A172 (cell line): Measurements from ENCODE around the gene LTF. TPM values are rescaled to one million over a fixed set of nuclear protein-coding genes. Genes with fewer than 3 reads are reported as not detected.
A peak's percentile ranks its signal among the peaks of the same experiment; 100 is the strongest.
"Not testable (repeated sequence)": the region's sequence is repeated elsewhere in the genome, so short reads cannot be mapped to it uniquely, and the experiment has no call there.

ENCODE experiments used
- DNase-seq: peaks from one replicate; pipeline ENCODE4 v3.0.0-alpha.2; 2015; ENCODE audit warnings: low spot score
- total RNA-seq: library from RNA; depleted of rRNA; stranded (reverse); fragments of >200 nt; shearing (Covaris generic); gene quantifications from 2 replicates; pipeline ENCODE4 v1.2.3, GENCODE V29; 2014; rRNA removed

The LTF gene
- total RNA-seq, 1 experiment from 2014 or later, result not detected

DNA sequence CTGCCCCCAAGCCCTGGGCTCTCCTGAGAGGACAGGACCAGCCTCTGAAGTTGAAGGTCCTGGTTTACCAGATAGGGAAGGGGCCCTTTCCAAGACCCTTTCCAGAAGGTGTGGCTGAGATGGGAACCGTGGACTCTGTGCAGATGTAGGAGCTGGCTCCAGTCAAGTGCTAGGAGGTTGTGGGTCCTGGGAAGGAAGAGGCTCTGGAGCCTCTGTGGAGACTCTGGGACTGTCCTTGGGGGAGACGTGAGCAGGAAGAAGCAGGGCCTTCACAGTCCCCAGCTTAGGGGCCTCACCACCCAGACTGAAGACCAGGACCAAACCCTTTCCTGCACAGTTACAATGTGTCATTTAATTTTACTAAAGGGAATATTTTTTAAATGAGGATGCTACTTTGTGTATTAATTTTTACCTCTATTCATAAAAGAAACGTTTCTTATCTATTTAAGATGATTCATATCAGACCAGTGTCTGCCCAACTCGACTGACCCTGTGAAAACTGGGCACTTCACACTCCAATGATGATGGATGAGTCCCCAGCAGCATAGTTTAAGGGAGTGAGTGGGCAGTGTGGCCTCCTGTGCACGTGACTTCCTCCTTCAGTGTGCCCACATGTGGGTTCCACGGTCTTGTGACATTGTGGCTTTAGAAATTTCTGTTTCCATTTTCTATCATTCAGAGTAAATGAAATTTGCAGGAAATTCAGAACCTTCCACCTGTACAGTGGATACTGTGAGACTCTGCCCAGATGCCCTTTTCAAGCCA lies 68.8 kb downstream of the LTF start:
- peak; percentile 41 for DNase-seq

DNA sequence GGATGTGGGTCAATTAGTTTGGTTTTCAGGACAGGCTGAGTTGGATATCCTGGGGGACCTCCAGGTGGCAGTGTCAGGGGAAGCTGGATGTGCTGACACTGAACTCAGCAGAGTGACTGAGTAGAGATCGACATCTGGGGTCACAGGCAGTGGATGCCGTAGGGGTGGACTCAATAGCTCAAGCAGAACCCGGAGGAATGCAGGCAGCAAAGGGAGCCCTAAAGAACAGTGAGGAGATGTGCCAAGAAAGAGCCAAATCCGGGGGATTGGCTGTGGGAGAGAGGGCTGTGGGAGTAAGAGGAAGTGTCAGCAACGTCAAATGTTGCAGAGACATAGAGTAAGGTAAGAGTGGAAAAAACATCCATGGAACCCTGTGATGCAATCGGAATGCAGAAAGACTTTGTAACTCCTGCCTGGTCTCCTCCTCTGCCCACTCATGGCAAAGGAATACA lies 69.5 kb downstream of the LTF start:
- no peak for DNase-seq

DNA sequence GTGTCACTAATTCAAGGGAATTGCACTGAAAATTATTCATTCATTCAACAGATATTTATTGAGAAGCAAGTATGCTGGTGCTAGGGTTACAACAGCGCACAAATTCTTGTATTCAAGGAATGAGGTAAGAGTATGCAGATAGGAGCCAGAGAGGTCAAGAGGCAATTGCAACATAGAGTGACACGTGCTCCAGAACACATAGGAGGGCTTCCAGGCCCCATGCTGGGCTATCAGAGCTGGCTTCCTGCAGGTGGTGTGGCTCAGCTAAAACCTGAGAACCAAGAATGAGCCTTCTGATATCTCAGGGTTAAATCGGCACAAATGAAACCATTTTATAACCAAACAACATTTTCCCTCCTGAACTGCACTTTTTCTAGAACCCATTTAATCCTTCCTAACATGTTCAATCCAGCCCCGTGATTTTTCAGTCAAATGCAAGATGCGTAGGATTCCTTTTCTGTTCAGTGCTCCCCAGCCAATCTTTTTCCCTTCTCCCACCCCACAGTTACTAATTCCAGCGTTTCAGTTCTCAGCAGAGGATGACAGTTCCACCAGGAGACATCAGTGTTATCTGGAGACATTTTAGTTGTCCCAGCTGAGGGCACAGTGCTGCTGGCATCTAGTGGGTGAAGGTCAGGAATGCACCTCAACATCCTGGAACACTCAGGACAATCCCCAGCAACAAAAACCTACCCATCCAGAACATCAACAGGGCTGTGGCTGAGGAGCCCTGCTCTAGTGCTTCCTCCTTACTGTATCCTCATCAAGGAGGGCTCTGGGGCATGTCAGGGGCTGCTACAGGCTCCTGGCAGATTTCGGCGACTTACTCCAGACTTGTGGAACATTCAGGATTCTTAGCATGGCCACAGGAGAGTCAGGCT lies 70.9 kb downstream of the LTF start:
- DNase-seq, result peak; percentile 52

DNA sequence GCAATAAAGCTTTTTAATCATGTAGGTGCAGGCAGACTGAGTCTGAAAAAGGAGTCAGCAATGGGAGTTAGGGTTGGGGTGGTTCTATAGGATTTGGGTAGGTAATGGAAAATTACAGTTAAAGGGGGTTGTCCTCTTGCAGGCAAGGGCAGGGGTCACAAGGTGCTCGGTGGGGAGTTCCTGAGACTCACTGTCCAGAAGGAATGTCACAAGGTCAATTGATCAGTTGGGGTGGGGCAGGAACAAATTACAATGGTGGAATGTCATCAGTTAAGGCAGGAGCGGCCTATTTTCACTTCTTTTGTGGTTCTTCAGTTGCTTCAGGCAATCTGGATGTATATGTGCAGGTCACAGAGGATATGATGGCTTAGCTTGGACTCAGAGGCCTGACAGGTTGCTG lies 71.7 kb downstream of the LTF start:
- no peak for DNase-seq

DNA sequence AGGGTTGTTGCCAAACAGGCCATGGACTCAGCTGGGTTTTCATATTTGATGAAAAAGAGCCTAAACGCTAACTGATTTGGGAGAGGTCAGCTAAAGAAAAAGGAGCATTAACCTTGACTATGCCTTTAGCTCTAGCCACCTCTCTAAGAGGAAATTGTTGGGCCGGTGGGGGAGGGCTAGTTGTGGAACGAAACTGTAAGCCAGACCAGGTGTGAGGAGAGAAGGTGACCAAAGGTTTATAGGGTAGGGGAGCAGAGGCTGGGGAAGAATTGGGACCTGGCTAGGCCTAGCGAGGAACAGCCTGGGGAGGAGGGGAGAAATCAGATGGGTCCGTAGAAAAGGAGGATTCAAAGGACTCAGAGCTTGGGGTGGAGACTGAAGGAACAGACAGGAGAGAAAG lies 73.2 kb downstream of the LTF start:
- not testable (repeated sequence) for DNase-seq

DNA sequence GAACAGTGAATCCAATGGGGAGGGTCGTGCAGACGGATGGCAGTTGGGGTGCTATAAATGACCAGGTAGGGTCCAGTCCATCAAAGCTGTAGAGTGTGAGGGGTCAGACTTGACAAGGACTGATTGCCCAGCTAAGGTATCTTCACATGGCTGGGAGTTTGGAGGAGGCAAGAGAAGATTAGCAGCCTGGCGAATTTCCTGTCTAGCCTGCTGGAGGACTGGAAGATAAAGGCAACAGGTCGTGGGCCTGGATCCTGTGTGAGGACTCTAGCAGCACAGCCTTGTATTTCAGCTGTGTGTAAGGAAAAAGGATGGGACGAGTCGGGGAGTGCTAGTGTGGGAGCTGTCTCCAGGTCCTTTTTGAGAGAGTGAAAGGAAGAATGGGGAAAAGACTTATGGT lies 75.4 kb downstream of the LTF start:
- DNase-seq, result no peak

DNA sequence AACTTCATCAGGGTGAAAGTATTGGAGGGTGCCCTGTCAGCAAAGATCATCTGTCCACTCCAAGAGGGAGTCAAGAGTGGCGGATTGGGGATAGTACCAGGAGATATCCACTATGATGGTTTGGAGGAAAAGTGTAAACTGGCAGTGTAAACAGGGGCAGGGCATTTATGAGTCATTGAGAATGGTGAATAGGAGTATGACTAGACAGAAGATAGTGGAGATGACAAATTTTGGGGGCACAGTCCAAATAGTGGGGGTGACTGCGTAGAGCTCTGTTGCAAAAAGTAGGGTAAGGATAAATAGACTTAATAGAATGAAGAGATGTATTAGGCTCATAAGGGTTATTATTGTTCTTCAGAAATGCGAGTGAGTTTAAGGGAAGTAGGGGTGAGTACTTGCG lies 75.9 kb downstream of the LTF start:
- not testable (repeated sequence) for DNase-seq

DNA sequence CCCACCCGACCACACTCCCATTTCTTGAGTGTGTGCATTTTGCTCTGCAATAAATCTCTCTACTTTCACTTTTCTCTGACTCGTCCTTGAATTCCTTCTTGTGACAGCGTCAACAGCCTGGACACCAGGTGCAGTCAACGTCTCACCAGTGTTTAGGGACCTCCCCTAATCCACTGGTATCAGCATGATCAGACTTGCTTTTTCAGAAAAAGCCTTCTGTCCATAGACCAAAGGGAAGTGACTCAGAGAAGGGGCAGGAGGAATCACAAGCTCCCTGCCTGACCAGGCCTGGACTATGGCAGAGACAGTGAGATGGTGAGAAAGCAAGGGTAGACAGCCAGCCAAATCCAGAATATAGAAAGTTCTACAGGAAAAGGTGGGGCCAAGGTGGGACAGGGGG lies 78.5 kb downstream of the LTF start:
- peak; percentile 90 for DNase-seq

Other genes starting within 250 kb of the LTF start
- gene CCR3, start 222.4 kb downstream of the LTF start, total RNA-seq, result not detected in 2 replicates
- gene CCR2, start 110.8 kb downstream of the LTF start, total RNA-seq, result not detected in 2 replicates
- not detected in 2 replicates for gene CCR5, start 94.0 kb downstream of the LTF start, total RNA-seq
- gene CCRL2, start 57.6 kb downstream of the LTF start, total RNA-seq, result 0.72 TPM in 1 of 2 replicates, not detected in the other
- not detected in 2 replicates for gene RTP3, start 33.1 kb upstream of the LTF start, total RNA-seq
- gene LRRC2, start 101.4 kb upstream of the LTF start, total RNA-seq, result 0.07 TPM in 1 of 2 replicates, not detected in the other
- not detected in 2 replicates for gene FAM240A, start 147.6 kb upstream of the LTF start, total RNA-seq
- 5.4 and 5.6 TPM in 2 replicates for gene ALS2CL, start 228.8 kb upstream of the LTF start, total RNA-seq
- gene TMIE, start 236.5 kb upstream of the LTF start, total RNA-seq, result 0.12 TPM in 1 of 2 replicates, not detected in the other